Measurements from ENCODE around the gene STAU1.
"Not testable (repeated sequence)": the region's sequence is repeated elsewhere in the genome, so short reads cannot be mapped to it uniquely, and the experiment has no call there.

STAU1 gene

DNA sequence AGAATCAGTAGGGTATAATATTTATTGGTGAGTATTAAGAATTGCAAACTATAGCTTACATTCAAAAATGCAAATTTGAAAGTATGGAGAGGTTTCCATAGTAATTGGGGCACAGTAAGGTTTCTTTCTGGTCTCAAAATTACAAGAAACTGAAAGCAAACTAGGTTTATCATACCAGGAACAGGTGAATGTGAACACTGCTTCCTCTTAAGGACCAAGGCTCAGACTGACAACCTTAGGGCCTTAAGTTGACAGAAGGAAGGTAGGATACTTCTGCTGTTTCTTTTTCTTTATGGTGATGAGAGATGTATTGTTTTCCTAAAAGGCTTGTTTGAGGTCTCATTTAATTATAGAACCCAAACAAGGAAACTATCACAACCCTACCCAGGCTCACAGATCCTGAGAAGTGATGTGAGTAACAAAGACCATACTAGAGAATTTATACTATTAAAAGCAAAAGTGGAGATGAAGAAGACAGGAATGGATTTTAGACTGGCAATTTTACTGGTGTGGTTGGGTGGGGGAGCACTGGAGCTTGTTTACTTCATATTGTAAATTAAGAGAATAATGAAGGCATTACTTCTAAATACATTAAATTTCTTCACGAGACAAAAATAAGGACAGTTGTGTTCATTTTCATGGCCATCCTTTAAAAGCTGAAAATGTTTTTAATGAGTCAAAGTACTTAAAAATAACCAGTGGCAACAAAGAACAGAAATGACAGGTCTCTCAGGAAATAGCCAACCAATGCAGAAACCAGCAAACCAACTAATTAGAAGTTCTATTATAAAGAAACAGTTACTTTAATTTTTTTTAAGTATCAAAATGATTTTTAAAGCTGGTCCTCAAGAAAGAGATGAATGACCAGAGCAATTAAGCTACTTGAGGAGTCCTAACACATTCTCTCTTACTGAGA lies 21.3 kb downstream of the STAU1 start:
- in situ Hi-C loops (cut with MboI; ENCODE audit: low sequenced_read_pairs): no loop called here

DNA sequence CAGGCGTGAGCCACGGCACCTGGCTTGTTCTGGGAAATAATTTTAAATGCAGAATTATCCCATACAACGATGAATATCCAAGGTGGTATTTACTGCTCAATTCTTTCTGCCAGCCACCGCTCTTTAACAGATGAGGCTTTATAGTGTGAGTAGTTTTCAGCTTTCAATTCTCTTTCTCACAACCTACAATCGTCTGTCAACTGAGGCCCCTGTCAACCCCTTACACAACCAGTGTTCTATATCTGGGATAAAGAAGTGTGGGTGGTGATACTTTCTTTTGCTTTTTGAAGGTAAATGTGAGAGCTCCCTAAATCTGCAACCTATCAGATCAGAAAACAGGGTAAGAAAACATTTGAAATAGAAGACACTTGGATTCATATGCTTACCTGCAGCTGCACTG lies 22.5 kb downstream of the STAU1 start:
- in situ Hi-C loops (cut with MboI; ENCODE audit: low sequenced_read_pairs): no loop called here

GRCh38 chr20:49163696-49164095 lies 24.4 kb downstream of the STAU1 start:
- in situ Hi-C loops (cut with MboI; ENCODE audit: low sequenced_read_pairs): no loop called here

- in situ Hi-C loops (cut with MboI; ENCODE audit: low sequenced_read_pairs): no loop called here
Observed at GRCh38 chr20:49161428-49162152, 26.5 kb downstream of the STAU1 start.

DNA sequence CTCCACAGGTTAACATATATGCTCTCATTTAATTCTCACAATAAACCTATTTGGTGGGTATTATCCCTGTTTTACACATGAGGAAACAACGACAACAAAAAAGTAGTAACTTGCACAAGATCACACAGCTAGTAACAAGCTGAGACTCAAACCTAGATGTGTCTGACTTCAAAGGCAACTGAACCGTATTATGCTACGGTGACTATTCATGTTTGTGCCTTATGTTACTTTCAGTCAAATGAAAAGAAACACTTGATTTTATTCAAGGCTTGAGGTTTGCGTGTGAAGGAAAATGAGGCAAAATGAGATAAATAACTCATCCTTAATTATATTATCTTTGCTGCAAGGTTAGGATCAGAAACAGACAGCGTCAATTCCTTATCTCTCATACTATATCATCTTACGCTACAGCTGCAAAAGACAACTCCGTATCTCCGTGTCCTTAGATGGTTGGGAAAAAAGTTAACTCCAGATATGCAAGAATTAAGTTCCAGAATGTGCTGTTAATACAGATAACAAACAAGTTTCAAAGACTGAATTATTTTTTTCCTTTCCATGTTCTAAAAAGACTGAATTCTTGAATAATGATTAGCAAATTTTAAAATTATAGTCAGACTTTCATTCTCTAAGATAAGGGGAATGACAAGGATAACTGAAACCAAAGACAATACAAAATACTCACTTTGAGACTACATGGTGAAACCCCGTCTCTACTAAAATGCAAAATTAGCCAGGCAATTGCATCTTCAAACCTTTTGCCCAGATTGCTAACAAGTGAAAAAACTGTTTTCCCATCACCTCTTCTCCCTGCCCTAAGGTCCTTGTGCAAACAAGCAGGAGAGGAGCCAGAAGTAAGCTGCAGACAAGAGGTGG lies 27.8 kb downstream of the STAU1 start:
- in situ Hi-C loops (cut with MboI; ENCODE audit: low sequenced_read_pairs): no loop called here

DNA sequence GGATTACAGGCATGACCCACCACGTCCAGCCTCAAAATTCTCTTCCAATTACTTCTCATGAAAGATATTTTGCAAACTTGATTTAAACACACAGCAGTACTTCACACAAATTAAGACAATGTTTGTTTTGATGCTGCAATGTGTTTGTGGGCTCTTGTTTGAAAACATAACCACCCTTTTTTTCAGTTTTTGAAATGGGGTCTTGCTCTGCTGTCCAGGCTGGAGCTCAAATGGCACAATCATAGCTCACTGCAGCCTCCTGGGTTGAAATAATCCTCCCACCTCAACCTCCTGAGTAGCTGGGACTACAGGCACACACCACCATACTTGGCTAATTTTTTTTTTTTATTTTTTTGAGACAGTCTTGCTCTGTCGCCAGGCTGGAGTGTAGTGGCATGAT lies 31.0 kb downstream of the STAU1 start:
- in situ Hi-C loops (cut with MboI; ENCODE audit: low sequenced_read_pairs): no loop called here

DNA sequence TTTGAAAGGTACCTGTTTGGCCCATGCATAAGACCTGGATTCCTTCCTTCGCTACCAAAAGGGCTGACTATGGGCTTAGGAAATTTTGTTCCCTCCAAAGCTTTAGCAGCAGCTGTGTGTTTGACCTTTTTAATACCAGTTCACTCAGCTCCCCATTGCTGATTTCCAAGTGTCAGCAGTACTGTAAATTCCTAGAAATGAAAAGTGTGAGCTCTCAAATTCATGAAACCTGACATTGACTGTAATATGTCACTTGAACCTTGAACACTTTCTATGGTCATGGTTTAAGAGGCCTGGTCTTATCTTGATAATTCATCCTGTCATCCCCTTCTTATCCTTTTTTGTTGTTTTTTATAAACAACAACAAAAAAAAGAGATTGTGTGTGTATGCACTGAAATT lies 31.7 kb downstream of the STAU1 start:
- in situ Hi-C loops (cut with MboI; ENCODE audit: low sequenced_read_pairs): no loop called here

GRCh38 chr20:49151436-49151835 lies 36.7 kb downstream of the STAU1 start:
- in situ Hi-C loops (cut with MboI; ENCODE audit: low sequenced_read_pairs): no loop called here

GRCh38 chr20:49149281-49150045 lies 38.7 kb downstream of the STAU1 start:
- in situ Hi-C loops (cut with MboI; ENCODE audit: low sequenced_read_pairs): no loop called here

DNA sequence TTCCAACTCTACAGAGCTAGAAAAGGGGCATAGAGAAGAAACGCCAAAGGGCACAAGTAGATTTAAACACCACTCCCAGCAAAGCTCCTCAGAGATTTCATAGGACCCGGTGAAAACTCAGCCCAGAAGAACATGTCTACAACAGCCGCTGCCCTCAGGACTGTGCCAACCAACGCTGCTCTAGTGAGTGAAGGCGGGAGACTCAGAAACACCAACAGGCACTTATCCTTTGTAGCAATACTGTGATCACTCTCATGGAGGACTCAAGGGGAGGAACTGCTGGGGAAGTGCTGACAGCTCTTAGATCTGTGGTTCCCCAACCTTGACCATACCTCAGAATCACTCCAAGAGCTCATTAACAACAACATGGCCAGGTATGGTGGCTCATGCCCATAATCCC lies 39.5 kb downstream of the STAU1 start:
- in situ Hi-C loops (cut with MboI; ENCODE audit: low sequenced_read_pairs): no loop called here

DNA sequence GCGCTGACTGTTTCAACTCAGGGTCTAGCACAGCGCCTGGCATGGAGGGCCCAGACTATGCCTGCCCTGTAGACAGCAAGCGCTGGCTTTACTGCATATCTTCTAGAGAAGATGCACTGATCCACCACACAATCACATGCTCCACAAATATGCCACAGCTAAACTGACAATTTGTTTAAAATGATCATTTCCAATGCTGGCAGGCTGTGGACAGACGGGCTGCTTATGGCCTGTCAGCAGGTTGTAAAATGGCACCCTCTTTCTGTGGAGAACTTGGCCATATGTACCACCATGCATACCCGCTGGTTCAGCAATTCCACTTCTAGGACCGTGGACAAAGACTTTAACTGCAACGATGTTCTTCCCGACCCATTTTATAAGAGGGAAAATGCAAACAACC lies 40.8 kb downstream of the STAU1 start:
- in situ Hi-C loops (cut with MboI; ENCODE audit: low sequenced_read_pairs): no loop called here

- in situ Hi-C loops (cut with MboI; ENCODE audit: low sequenced_read_pairs): no loop called here
Observed at GRCh38 chr20:49146442-49147225, 41.5 kb downstream of the STAU1 start.

DNA sequence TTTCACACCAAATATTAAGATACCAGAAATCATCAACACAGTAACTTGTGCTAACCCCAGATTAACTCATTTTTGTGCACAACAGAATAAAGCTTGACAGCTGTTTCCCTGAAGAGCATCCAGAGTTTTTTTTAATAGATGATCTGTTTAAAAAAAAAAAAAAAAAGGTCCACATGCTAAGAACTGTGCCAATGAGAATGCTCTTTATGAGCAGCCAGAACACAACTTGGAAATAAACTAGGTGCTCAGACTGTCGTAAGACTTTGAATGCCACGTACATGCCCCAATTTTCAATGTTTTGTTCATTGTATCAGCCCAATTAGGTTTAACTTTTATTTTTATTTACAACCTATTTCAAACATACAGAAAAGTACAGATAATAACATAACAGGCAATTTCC lies 47.3 kb downstream of the STAU1 start:
- in situ Hi-C loops (cut with MboI; ENCODE audit: low sequenced_read_pairs): no loop called here

- in situ Hi-C loops (cut with MboI; ENCODE audit: low sequenced_read_pairs): no loop called here
Observed at GRCh38 chr20:49140411-49140810, 47.7 kb downstream of the STAU1 start.

GRCh38 chr20:49138431-49138830 lies 49.7 kb downstream of the STAU1 start:
- in situ Hi-C loops (cut with MboI; ENCODE audit: low sequenced_read_pairs): no loop called here

DNA sequence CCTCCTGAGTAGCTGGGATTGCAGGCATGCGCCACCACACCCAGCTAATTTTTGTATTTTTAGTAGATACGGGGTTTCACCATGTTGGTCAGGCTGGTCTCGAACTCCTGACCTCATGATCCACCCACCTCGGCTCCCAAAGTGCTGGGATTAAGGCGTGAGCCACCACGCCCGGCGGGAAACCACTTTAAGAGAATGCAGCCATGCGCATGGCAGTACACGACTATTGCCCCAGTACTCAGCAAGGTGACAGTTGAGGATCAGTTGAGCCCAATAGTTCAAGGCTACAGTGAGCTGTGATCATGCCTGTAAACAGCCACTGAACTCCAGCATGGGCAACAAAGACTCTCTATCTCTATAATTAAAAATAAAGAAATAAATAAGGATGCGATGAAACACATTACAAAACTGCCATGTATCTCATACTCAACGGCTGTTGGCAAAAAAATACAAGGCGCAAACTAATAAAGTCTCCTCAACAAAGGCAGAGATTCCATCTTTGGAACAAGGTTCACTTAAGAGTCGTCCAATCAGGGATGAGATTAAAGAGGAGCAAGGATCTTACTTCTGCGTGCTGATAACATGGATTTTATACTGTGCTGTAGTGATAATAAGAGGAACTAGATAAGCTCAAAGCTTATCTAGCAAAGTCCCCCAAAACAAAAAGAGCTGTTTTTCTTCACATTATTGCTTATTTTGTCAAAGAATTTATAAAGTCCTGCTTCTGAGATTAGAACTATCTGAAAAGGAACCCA lies 51.1 kb downstream of the STAU1 start:
- in situ Hi-C loops (cut with MboI; ENCODE audit: low sequenced_read_pairs): no loop called here

DNA sequence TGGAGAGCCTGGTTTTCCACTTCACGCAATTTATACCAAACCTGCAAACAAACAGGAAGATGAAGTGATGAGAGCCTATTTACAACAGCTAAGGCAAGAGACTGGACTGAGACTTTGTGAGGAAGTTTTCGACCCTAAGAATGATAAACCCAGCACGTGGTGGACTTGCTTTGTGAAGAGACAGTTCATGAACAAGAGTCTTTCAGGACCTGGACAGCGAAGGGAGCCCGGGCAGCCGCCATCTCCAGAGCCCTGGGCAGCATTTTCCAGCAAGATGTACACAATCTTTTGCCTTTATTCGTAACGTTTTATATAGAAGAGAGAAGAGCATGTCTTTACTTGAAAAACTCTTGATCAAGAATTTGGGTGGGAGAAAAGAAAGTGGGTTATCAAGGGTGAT lies 53.3 kb downstream of the STAU1 start:
- in situ Hi-C loops (cut with MboI; ENCODE audit: low sequenced_read_pairs): not testable (repeated sequence)

DNA sequence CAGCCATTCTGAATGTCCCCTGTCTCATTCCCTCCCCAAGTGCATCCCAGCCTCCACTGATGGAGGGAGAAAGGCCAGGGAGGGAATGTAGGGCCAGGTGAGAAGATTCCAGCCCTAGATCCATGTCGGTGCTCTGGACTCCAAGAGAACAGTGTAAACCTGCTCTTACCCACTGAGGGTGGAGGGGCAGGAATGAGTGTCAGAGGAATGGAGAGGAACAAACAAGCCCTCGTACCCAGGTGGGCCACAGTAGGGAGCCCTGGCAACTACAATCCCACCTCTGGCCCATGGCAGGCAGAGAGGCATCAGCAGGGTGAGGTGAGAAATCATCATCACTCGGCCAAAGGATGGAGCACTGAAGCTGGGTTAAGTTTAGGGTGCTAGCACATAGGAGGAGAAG lies 54.6 kb downstream of the STAU1 start:
- in situ Hi-C loops (cut with MboI; ENCODE audit: low sequenced_read_pairs): no loop called here

GRCh38 chr20:49132995-49133478 lies 55.1 kb downstream of the STAU1 start:
- in situ Hi-C loops (cut with MboI; ENCODE audit: low sequenced_read_pairs): no loop called here
